GM12865 (cell line): ENCODE data around the gene CCT4.
"Not testable (repeated sequence)": the region's sequence is repeated elsewhere in the genome, so short reads cannot be mapped to it uniquely, and the experiment has no call there.

Source experiments
- DNase-seq: peaks from one replicate; pipeline ENCODE4 v3.0.0; 2010; ENCODE audit warnings: low read depth
- H3K4me3 ChIP-seq: 2 replicates; pipeline ENCODE4 v1.5.1; 2011; ENCODE audit warnings: mild to moderate bottlenecking, low read depth, low read length, control low read depth
- CTCF ChIP-seq: IDR thresholded peaks from 2 replicates; pipeline ENCODE4 v1.5.1; 2011; ENCODE audit warnings: low read length, control low read depth, low read depth, inconsistent platforms; ENCODE audit not compliant: insufficient read depth; ENCODE audit errors: missing control alignments

Gene CCT4

GRCh38 chr2:61905372-61906185 lies 17.1 kb upstream of the CCT4 start, which contains the start of gene COMMD1:
Gene COMMD1 (plus strand): TSS chr2:61905674. CDS start chr2:61905679, 5 bp downstream.
- TF ChIP-seq CTCF = no peak
- H3K4me3 ChIP-seq = peak within 1 kb of the TSS; percentile 84
- DNase-seq = peak; percentile 89

GRCh38 chr2:61900281-61900680 lies 11.8 kb upstream of the CCT4 start:
- no peak for DNase-seq
- TF ChIP-seq CTCF = no peak
- no peak overlapping the region for H3K4me3 ChIP-seq

GRCh38 chr2:61898810-61899209 lies 10.4 kb upstream of the CCT4 start:
- peak; percentile 43 for DNase-seq
- no peak overlapping the region for H3K4me3 ChIP-seq
- peak; percentile 54 for TF ChIP-seq CTCF

DNA sequence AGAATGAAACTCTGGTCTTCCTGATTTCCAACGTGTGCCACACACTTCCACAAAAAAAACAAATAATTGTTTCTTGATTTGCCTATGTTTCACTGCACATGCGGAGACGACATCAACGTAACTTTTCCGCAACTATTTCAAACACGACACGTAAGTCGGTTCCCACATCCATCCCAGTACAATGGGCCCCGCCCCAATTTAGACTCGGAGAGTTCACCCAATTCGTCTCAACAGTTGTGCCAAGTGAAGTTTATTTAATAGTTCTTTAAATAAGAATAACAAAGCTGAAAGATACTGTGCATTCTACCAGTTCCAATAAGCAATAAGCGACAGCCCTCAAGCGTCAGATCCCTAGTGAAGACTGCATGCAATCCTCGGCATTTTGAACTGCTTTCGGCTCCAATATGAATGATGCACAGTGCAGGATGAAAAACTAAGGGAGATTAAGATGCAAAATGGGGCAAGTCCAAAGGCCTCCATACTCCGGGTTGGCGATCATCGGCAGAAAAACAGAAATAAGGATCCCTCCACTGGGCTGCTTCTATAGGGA lies 664 bp downstream of the CCT4 start:
- DNase-seq = peak; percentile 29
- no peak for TF ChIP-seq CTCF

DNA sequence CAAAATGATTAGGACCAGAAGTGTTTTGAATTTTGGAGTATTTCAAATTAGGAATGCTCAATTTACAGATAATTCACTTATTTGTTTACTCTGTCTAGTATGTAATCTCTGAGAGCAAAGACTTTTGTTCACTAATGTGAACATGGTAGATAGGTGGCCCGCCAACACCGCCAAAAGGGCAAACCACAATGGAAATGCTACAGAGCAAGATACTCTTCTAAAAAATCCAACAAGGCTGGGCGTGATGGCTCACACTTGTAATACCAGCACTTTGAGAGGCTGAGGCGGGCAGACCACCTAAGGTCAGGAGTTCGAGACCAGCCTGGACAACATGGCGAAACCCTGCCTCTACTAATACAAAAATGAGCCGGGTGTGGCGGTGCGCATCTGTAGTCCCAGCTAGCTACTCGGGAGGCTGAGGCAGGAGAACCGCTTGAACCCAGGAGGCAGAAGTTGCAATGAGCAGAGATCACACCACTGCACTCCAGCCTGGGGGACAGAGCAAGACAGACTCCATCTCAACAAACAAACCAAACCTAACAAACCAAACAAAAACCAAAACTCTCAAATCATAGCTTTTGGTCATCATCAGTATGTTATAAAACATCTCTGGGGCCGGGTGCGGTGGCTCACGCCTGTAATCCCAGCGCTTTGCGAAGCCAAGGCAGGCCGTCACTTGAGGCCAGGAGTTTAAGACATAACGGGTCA lies 2.4 kb downstream of the CCT4 start:
- DNase-seq = no peak
- no peak for TF ChIP-seq CTCF
- no peak overlapping the region for H3K4me3 ChIP-seq

More for the DNA sequence above, 664 bp downstream of the CCT4 start:
- peak overlapping the region; percentile 85 for H3K4me3 ChIP-seq

DNA sequence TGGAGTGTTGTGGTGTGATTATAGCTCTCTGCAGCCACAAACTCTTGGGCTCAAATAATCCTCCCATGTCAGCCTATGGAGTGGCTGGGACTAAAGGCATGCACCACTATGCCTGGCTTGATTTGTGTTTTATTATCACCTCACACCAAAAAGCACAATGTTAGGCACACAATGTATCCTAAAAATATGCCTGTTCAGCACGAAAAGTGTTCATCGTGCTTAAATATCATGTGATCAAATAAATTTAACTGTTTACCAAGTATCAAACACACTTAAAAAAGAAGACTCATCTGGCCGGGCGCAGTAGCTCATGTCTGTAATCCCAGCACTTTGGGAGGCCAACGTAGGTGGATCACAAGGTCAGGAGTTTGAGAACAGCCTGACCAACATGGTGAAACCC lies 5.6 kb downstream of the CCT4 start:
- DNase-seq = no peak
- H3K4me3 ChIP-seq = no peak overlapping the region
- TF ChIP-seq CTCF = no peak

DNA sequence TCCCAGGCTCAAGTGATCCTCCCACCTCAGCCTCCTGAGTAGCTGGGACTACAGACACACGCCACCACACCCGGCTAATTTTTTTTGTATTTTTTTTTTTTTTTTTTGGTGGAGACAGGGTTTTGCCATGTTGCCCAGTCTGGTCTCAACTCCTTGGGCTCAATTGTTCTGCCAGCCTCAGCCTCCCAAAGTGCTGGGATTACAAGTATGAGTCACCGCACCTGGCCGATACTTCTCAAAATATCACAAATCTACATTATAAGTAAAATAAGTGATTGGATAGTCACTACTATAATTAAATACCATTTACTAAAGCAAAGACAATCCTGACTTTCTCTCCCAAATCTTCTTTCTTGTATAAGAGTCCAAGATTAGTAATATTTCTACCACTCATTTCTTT lies 9.1 kb downstream of the CCT4 start:
- not testable (repeated sequence) for DNase-seq, H3K4me3 ChIP-seq
